GM12878 (cell line): ENCODE results near the gene VIPR2. TPM values are rescaled to one million over a fixed set of nuclear protein-coding genes. Genes with fewer than 3 reads are reported as not detected.

Source experiments
- ATAC-seq: fragments of 200-7000 bp; cut with Tn5 transposase; 3 replicates; pipeline ENCODE4 v1.9.1; 2020; ENCODE audit warnings: mild to moderate bottlenecking, moderate library complexity
- BruUV-seq: library from RNA; stranded (reverse); fragments of 400-500 nt; replicated peaks from 2 replicates; lab custom pipeline; 2021; lab: Mats Ljungman, UMichigan
- CTCF ChIA-PET: fragments of 300-600 bp; sonication (Branson Sonifier 250); formaldehyde crosslinking; extraction: SDS; loops from one replicate; lab custom pipeline; 2021; ENCODE audit warnings: inconsistent platforms; lab: Yijun Ruan, JAX
- POLR2A ChIA-PET: fragments of 350-600 bp; formaldehyde crosslinking; extraction: SDS; loops from one replicate; lab custom pipeline; 2021; ENCODE audit warnings: inconsistent platforms; lab: Charles Lee
- RAD21 ChIA-PET: fragments of 300-600 bp; sonication (Branson Sonifier 250); formaldehyde crosslinking; loops from one replicate; lab custom pipeline; 2023; ENCODE audit warnings: antibody characterized with exemption; ENCODE audit not compliant: unreplicated experiment; lab: Charles Lee
- SMC1A ChIA-PET: fragments of 300-600 bp; sonication (Branson Sonifier 250); formaldehyde crosslinking; loops from one replicate; lab custom pipeline; 2023; ENCODE audit not compliant: unreplicated experiment, uncharacterized antibody; lab: Charles Lee
- DNase-seq: peaks from one replicate; pipeline ENCODE4 v3.0.0-alpha.2; 2011; ENCODE audit warnings: low read depth, low spot score
- FAIRE-seq: peaks from 3 replicates; lab custom pipeline; 2011; peaks lifted over from hg19 to GRCh38; lab: Jason Lieb, UNC
- H2AFZ ChIP-seq: 2 replicates; pipeline ENCODE4 v1.6.0; 2011; ENCODE audit warnings: low read depth, low read length, control low read depth; ENCODE audit not compliant: control insufficient read depth
- H3K27ac ChIP-seq: 2 replicates; pipeline ENCODE4 v1.5.1; 2011; ENCODE audit warnings: control low read depth; ENCODE audit not compliant: control insufficient read depth, insufficient read depth
- H3K27me3 ChIP-seq, 2 experiments: replicated peaks in 1 of 2; 2 replicates each; pipeline versions ENCODE4 v1.6.0 to v1.6.1; 2011; ENCODE audit warnings: low read length in 1 of 2; ENCODE audit not compliant: control insufficient read depth in 2 of 2, insufficient read depth in 2 of 2
- H3K36me3 ChIP-seq, 2 experiments: 2 replicates each; pipeline ENCODE4 v1.5.1; 2011; ENCODE audit warnings: low read length in 1 of 2; ENCODE audit not compliant: control insufficient read depth in 2 of 2, insufficient read depth in 2 of 2
- H3K4me1 ChIP-seq: 2 replicates; pipeline ENCODE4 v1.6.1; 2011; ENCODE audit warnings: mild to moderate bottlenecking, low read length, moderate library complexity, mixed read lengths; ENCODE audit not compliant: control insufficient read depth, insufficient read depth
- H3K4me2 ChIP-seq: 2 replicates; pipeline ENCODE4 v1.6.0; 2011; ENCODE audit warnings: control low read depth; ENCODE audit not compliant: control insufficient read depth, insufficient read depth
- H3K4me3 ChIP-seq: fragments of 200-600 bp; sonication (generic); 2 replicates; pipeline ENCODE4 v1.5.1; 2016
- H3K79me2 ChIP-seq: 2 replicates; pipeline ENCODE4 v1.6.0; 2011; ENCODE audit warnings: low read length; ENCODE audit not compliant: control insufficient read depth, insufficient read depth
- H3K9ac ChIP-seq: 2 replicates; pipeline ENCODE4 v1.8.0; 2011; ENCODE audit warnings: low read length, control low read depth, mixed read lengths; ENCODE audit not compliant: control insufficient read depth, insufficient read depth
- H3K9me3 ChIP-seq: replicated peaks from 3 replicates; pipeline ENCODE4 v1.5.1; 2011; ENCODE audit warnings: mild to moderate bottlenecking, low read length; ENCODE audit not compliant: control insufficient read depth, insufficient read depth
- H4K20me1 ChIP-seq: 2 replicates; pipeline ENCODE4 v1.6.0; 2011; ENCODE audit not compliant: control insufficient read depth, insufficient read depth
- FOS ChIP-seq: IDR thresholded peaks from 3 replicates; pipeline ENCODE4 v1.6.1; 2011; ENCODE audit warnings: borderline replicate concordance; ENCODE audit not compliant: insufficient read length; ENCODE audit errors: extremely low read depth
- IRF4 ChIP-seq: IDR thresholded peaks from 2 replicates; pipeline ENCODE4 v1.6.1; 2011; ENCODE audit warnings: low read depth, low read length
- JUND ChIP-seq: IDR thresholded peaks from 2 replicates; pipeline ENCODE4 v1.6.1; 2012; ENCODE audit warnings: low read depth, mild to moderate bottlenecking, low read length, improper control_type of control experiment, moderate library complexity
- KAT2A ChIP-seq: conservative IDR thresholded peaks from 2 replicates; pipeline ENCODE4 v1.6.1; 2011; ENCODE audit warnings: low read depth, low read length; ENCODE audit not compliant: control insufficient read depth
- MEF2A ChIP-seq: IDR thresholded peaks from 2 replicates; pipeline ENCODE4 v1.6.1; 2011; ENCODE audit warnings: low read depth, mild to moderate bottlenecking, low read length, moderate library complexity; ENCODE audit not compliant: insufficient read depth
- NFXL1 ChIP-seq: fragments of 450-650 bp; IDR thresholded peaks from 2 replicates; pipeline ENCODE4 v1.6.1; 2017; ENCODE audit warnings: antibody characterized with exemption, mild to moderate bottlenecking, borderline replicate concordance
- NR2C1 ChIP-seq: fragments of 450-650 bp; IDR thresholded peaks from 2 replicates; pipeline ENCODE4 v1.6.1; 2017; ENCODE audit warnings: antibody characterized with exemption, mild to moderate bottlenecking, moderate library complexity
- NR2F1 ChIP-seq: fragments of 450-650 bp; conservative IDR thresholded peaks from 2 replicates; pipeline ENCODE4 v1.6.1; 2017; ENCODE audit warnings: mild to moderate bottlenecking
- PAX8 ChIP-seq: fragments of 450-650 bp; IDR thresholded peaks from 2 replicates; pipeline ENCODE4 v1.6.1; 2017; ENCODE audit warnings: mild to moderate bottlenecking, moderate library complexity
- TBL1XR1 ChIP-seq: IDR thresholded peaks from 2 replicates; pipeline ENCODE4 v1.6.1; 2012; ENCODE audit warnings: low read depth, low read length, improper control_type of control experiment
- ZNF207 ChIP-seq: fragments of 450-650 bp; IDR thresholded peaks from 2 replicates; pipeline ENCODE4 v1.6.1; 2014; ENCODE audit warnings: antibody characterized with exemption, mild to moderate bottlenecking, borderline replicate concordance
- WGBS: methylation state at CpG from one replicate; pipeline ENCODE4 v1.1.6; 2016; ENCODE audit warnings: low lambda C conversion rate; ENCODE audit not compliant: insufficient replicate concordance, insufficient coverage; ENCODE audit errors: missing lambda C conversion rate; 5-methylcytosine and 5-hydroxymethylcytosine counted together
- in situ Hi-C: fragments of 300-500 bp; cut with MboI; formaldehyde crosslinking; loops from 9 replicates; pipeline ENCODE4 v1.14.3; 2018; ENCODE audit warnings: mixed read lengths
- intact Hi-C: fragments of 100-400 bp; cut with micrococcal nuclease; formaldehyde crosslinking; loops from one replicate; pipeline ENCODE4 v1.14.2; 2022; ENCODE audit not compliant: unreplicated experiment
- polyA plus RNA-seq, 11 experiments: library from polyadenylated mRNA; depleted of rRNA in 4 of 11; unstranded in 6 of 11; stranded (reverse) in 5 of 11; fragments of >200 nt; fragmentation: Nextera tagmentation in 4 of 11; fragmentation: Illumina TruSeq in 1 of 11; extraction: Ambion mirVana in 4 of 11; extraction: Trizol in 1 of 11; gene quantifications; 1 replicate in 1 of 11; 2 replicates in 10 of 11; pipeline versions ENCODE4 v1.2.1 to v1.2.3, GENCODE V29; 2011 to 2016; ENCODE audit warnings: inconsistent platforms in 2 of 11, missing spikeins in 2 of 11, low read depth in 1 of 11
- total RNA-seq, 4 experiments: library from RNA; depleted of rRNA in 3 of 4; stranded (reverse); fragments of >200 nt in 3 of 4; fragmentation: Illumina TruSeq in 1 of 4; extraction: Trizol in 1 of 4; gene quantifications; 2 replicates each; pipeline versions ENCODE4 v1.2.1 to v1.2.3, GENCODE V29; 2013 to 2021
- TF ChIP-seq, protein P1 (sequence below): fragments of 450-650 bp; IDR thresholded peaks from 2 replicates; pipeline ENCODE4 v1.6.1; 2017; ENCODE audit warnings: antibody characterized with exemption, mild to moderate bottlenecking, moderate library complexity
- TF ChIP-seq, protein P2 (sequence below): IDR thresholded peaks from 2 replicates; pipeline ENCODE4 v1.6.1; 2012; ENCODE audit warnings: low read depth, low read length, improper control_type of control experiment
- TF ChIP-seq, protein P3 (sequence below): fragments of 450-650 bp; IDR thresholded peaks from 2 replicates; pipeline ENCODE4 v1.6.1; 2017; ENCODE audit warnings: mild to moderate bottlenecking, low read depth, inconsistent platforms; ENCODE audit not compliant: poor library complexity, severe bottlenecking
- TF ChIP-seq, protein P4 (sequence below): fragments of 450-650 bp; IDR thresholded peaks from 2 replicates; pipeline ENCODE4 v1.6.1; 2017; ENCODE audit warnings: mild to moderate bottlenecking
- TF ChIP-seq, protein P5 (sequence below): IDR thresholded peaks from 2 replicates; pipeline ENCODE4 v1.6.1; 2011; ENCODE audit warnings: low read depth, low read length, improper control_type of control experiment, borderline replicate concordance

Gene VIPR2
- total and polyA plus RNA-seq, 10 of the 15 experiments (the other 5 are each of a cell fraction or from before 2014, with no cell fraction given) = not detected

DNA sequence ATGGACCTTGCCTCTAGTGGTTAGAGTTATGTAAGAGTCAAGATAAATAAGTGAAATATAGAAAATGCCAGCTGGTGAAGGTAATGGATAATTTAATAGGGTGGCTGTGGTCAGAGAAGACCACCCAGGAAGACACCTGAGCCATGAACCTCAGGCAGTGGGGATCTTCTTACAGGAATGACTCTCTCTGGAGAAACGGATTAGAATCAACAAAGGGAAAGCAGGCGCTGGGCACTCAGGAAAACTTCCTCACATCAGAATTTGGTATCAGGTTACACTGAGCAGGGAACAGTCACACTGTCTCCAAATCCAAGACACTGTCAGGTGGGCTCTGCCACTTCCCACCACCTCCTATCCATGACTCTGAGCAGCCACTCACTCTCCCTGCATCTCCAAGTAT is 155.7 kb downstream of the VIPR2 start:
- CTCF ChIA-PET = no interaction called here
- no TSS peak for BruUV-seq
- Histone ChIP-seq H3K4me2 (no peak overlapping the region), H2AFZ (no peak overlapping the region), H3K79me2 (no peaks in the 10 kb centered on the region), H3K36me3 (no peaks in the 10 kb centered on the region), H3K9ac (no peak overlapping the region), H3K27ac (no peak overlapping the region), H4K20me1 (no peaks in the 10 kb centered on the region), H3K4me3 (no peak overlapping the region), H3K9me3 (peaks cover 1% of the 10 kb centered on the region; the same call in 1 of the 3 replicates), H3K27me3 (no peaks in the 10 kb centered on the region), H3K4me1 (no peaks in the 10 kb centered on the region)
- intact Hi-C loops = no loop called here
- WGBS = 3% methylated on average over 2 of the region's 2 CpGs
- TF ChIP-seq, protein P1, sequence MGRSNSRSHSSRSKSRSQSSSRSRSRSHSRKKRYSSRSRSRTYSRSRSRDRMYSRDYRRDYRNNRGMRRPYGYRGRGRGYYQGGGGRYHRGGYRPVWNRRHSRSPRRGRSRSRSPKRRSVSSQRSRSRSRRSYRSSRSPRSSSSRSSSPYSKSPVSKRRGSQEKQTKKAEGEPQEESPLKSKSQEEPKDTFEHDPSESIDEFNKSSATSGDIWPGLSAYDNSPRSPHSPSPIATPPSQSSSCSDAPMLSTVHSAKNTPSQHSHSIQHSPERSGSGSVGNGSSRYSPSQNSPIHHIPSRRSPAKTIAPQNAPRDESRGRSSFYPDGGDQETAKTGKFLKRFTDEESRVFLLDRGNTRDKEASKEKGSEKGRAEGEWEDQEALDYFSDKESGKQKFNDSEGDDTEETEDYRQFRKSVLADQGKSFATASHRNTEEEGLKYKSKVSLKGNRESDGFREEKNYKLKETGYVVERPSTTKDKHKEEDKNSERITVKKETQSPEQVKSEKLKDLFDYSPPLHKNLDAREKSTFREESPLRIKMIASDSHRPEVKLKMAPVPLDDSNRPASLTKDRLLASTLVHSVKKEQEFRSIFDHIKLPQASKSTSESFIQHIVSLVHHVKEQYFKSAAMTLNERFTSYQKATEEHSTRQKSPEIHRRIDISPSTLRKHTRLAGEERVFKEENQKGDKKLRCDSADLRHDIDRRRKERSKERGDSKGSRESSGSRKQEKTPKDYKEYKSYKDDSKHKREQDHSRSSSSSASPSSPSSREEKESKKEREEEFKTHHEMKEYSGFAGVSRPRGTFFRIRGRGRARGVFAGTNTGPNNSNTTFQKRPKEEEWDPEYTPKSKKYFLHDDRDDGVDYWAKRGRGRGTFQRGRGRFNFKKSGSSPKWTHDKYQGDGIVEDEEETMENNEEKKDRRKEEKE = no peak
- TF ChIP-seq ZNF207 = no peak
- TF ChIP-seq NR2C1 = no peak
- TF ChIP-seq TBL1XR1 = no peak
- TF ChIP-seq MEF2A = no peak
- TF ChIP-seq NFXL1 = no peak
- TF ChIP-seq, protein P2, sequence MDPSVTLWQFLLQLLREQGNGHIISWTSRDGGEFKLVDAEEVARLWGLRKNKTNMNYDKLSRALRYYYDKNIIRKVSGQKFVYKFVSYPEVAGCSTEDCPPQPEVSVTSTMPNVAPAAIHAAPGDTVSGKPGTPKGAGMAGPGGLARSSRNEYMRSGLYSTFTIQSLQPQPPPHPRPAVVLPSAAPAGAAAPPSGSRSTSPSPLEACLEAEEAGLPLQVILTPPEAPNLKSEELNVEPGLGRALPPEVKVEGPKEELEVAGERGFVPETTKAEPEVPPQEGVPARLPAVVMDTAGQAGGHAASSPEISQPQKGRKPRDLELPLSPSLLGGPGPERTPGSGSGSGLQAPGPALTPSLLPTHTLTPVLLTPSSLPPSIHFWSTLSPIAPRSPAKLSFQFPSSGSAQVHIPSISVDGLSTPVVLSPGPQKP = no peak
- no peak for TF ChIP-seq PAX8
- no peak for TF ChIP-seq JUND
- TF ChIP-seq NR2F1 = no peak
- TF ChIP-seq, protein P3, sequence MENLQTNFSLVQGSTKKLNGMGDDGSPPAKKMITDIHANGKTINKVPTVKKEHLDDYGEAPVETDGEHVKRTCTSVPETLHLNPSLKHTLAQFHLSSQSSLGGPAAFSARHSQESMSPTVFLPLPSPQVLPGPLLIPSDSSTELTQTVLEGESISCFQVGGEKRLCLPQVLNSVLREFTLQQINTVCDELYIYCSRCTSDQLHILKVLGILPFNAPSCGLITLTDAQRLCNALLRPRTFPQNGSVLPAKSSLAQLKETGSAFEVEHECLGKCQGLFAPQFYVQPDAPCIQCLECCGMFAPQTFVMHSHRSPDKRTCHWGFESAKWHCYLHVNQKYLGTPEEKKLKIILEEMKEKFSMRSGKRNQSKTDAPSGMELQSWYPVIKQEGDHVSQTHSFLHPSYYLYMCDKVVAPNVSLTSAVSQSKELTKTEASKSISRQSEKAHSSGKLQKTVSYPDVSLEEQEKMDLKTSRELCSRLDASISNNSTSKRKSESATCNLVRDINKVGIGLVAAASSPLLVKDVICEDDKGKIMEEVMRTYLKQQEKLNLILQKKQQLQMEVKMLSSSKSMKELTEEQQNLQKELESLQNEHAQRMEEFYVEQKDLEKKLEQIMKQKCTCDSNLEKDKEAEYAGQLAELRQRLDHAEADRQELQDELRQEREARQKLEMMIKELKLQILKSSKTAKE = no peak
- TF ChIP-seq KAT2A = no peak
- TF ChIP-seq, protein P4, sequence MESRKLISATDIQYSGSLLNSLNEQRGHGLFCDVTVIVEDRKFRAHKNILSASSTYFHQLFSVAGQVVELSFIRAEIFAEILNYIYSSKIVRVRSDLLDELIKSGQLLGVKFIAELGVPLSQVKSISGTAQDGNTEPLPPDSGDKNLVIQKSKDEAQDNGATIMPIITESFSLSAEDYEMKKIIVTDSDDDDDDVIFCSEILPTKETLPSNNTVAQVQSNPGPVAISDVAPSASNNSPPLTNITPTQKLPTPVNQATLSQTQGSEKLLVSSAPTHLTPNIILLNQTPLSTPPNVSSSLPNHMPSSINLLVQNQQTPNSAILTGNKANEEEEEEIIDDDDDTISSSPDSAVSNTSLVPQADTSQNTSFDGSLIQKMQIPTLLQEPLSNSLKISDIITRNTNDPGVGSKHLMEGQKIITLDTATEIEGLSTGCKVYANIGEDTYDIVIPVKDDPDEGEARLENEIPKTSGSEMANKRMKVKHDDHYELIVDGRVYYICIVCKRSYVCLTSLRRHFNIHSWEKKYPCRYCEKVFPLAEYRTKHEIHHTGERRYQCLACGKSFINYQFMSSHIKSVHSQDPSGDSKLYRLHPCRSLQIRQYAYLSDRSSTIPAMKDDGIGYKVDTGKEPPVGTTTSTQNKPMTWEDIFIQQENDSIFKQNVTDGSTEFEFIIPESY = no peak
- no peak for TF ChIP-seq FOS
- no peak for TF ChIP-seq IRF4
- TF ChIP-seq, protein P5, sequence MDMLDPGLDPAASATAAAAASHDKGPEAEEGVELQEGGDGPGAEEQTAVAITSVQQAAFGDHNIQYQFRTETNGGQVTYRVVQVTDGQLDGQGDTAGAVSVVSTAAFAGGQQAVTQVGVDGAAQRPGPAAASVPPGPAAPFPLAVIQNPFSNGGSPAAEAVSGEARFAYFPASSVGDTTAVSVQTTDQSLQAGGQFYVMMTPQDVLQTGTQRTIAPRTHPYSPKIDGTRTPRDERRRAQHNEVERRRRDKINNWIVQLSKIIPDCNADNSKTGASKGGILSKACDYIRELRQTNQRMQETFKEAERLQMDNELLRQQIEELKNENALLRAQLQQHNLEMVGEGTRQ = no peak
- ATAC-seq = no peak
- no peak for DNase-seq
- SMC1A ChIA-PET = no interaction called here
- RAD21 ChIA-PET = no interaction called here
- in situ Hi-C loops = no loop called here
- no peak for FAIRE-seq
- POLR2A ChIA-PET = no interaction called here
